IMR-90 (cell line): Measurements from ENCODE around the gene RAPGEF1. TPM values are rescaled to one million over a fixed set of nuclear protein-coding genes. Genes with fewer than 3 reads are reported as not detected.
A peak's percentile ranks its signal among the peaks of the same experiment; 100 is the strongest.

Experiments
- ATAC-seq: fragments of 200-7000 bp; cut with Tn5 transposase; 2 replicates; pipeline ENCODE4 v1.9.1; 2020; ENCODE audit warnings: low read depth, mild to moderate bottlenecking, moderate library complexity
- BruUV-seq: library from RNA; stranded (reverse); fragments of 400-500 nt; replicated peaks from 2 replicates; lab custom pipeline; 2021; lab: Mats Ljungman, UMichigan
- CTCF ChIA-PET: fragments of 300-600 bp; formaldehyde crosslinking; extraction: SDS; loops from one replicate; lab custom pipeline; 2021; ENCODE audit warnings: antibody characterized with exemption; lab: Yijun Ruan, JAX
- POLR2A ChIA-PET: fragments of 300-600 bp; sonication (Branson Sonifier 250); formaldehyde crosslinking; loops from one replicate; lab custom pipeline; 2022; ENCODE audit warnings: antibody characterized with exemption; ENCODE audit not compliant: unreplicated experiment; lab: Charles Lee
- DNase-seq: peaks from one replicate; pipeline ENCODE4 v3.0.0; 2013
- H2AFZ ChIP-seq: replicated peaks from 2 replicates; pipeline ENCODE3; 2013; ENCODE audit warnings: low read length, mild to moderate bottlenecking; ENCODE audit not compliant: poor library complexity
- H2AK5ac ChIP-seq: 2 replicates; pipeline ENCODE4 v1.6.1; 2013; ENCODE audit warnings: low read depth, low read length, inconsistent platforms
- H2AK9ac ChIP-seq: replicated peaks from 2 replicates; pipeline ENCODE3; 2013; ENCODE audit warnings: mild to moderate bottlenecking, low read depth, low read length, moderate library complexity; ENCODE audit not compliant: poor library complexity
- H2BK120ac ChIP-seq: 2 replicates; pipeline ENCODE4 v1.6.1; 2013; ENCODE audit warnings: low read depth, low read length, inconsistent platforms
- H2BK15ac ChIP-seq: 3 replicates; pipeline ENCODE4 v1.6.1; 2013; ENCODE audit warnings: low read depth, low read length, inconsistent platforms
- H2BK20ac ChIP-seq: 2 replicates; pipeline ENCODE4 v1.6.1; 2013; ENCODE audit warnings: low read depth, mild to moderate bottlenecking, inconsistent platforms, low read length, moderate library complexity
- H2BK5ac ChIP-seq: 2 replicates; pipeline ENCODE4 v1.6.1; 2013; ENCODE audit warnings: mild to moderate bottlenecking, low read depth, low read length, inconsistent platforms; ENCODE audit not compliant: poor library complexity, severe bottlenecking
- H3K14ac ChIP-seq: replicated peaks from 2 replicates; pipeline ENCODE4 v1.6.1; 2013; ENCODE audit warnings: low read depth, low read length, inconsistent platforms
- H3K18ac ChIP-seq: 2 replicates; pipeline ENCODE4 v1.6.1; 2013; ENCODE audit warnings: low read depth, low read length, control low read depth
- H3K23ac ChIP-seq: 2 replicates; pipeline ENCODE4 v1.6.1; 2013; ENCODE audit warnings: low read depth, low read length, inconsistent platforms
- H3K27ac ChIP-seq: 2 replicates; pipeline ENCODE4 v1.5.1; 2013; ENCODE audit warnings: mild to moderate bottlenecking, control low read depth, low read length; ENCODE audit not compliant: insufficient read depth
- H3K27me3 ChIP-seq: 2 replicates; pipeline ENCODE4 v1.6.1; 2013; ENCODE audit warnings: low read length; ENCODE audit not compliant: control insufficient read depth, insufficient read depth
- H3K36me3 ChIP-seq: 2 replicates; pipeline ENCODE4 v1.6.1; 2013; ENCODE audit warnings: low read length, mixed read lengths; ENCODE audit not compliant: control insufficient read depth, insufficient read depth
- H3K4ac ChIP-seq: 2 replicates; pipeline ENCODE4 v1.6.1; 2013; ENCODE audit warnings: low read depth, low read length, inconsistent platforms
- H3K4me1 ChIP-seq: 2 replicates; pipeline ENCODE4 v1.6.1; 2013; ENCODE audit warnings: low read length, mixed read lengths; ENCODE audit not compliant: control insufficient read depth, insufficient read depth
- H3K4me2 ChIP-seq: 2 replicates; pipeline ENCODE4 v1.6.1; 2013; ENCODE audit warnings: low read depth, mild to moderate bottlenecking, control low read depth, low read length, moderate library complexity
- H3K4me3 ChIP-seq: 2 replicates; pipeline ENCODE4 v1.5.1; 2013; ENCODE audit warnings: low read depth, mild to moderate bottlenecking, control low read depth, low read length, moderate library complexity; ENCODE audit not compliant: insufficient read depth
- H3K56ac ChIP-seq: 2 replicates; pipeline ENCODE4 v1.6.1; 2013; ENCODE audit warnings: low read length, inconsistent platforms; ENCODE audit not compliant: insufficient read depth; ENCODE audit errors: extremely low read depth
- H3K79me1 ChIP-seq, 2 experiments: 2 replicates each; pipeline ENCODE4 v1.6.1; 2013; ENCODE audit warnings: low read length in 2 of 2, inconsistent platforms in 1 of 2, low read depth in 1 of 2
- H3K9ac ChIP-seq: 2 replicates; pipeline ENCODE4 v1.6.1; 2013; ENCODE audit warnings: low read depth, low read length, control low read depth
- H3K9me1 ChIP-seq: 2 replicates; pipeline ENCODE4 v1.6.1; 2013; ENCODE audit warnings: low read length, inconsistent platforms; ENCODE audit not compliant: insufficient read depth
- H3K9me3 ChIP-seq: 2 replicates; pipeline ENCODE4 v1.6.1; 2013; ENCODE audit warnings: low read length; ENCODE audit not compliant: control insufficient read depth, insufficient read depth
- H4K20me1 ChIP-seq: 2 replicates; pipeline ENCODE4 v1.6.1; 2013; ENCODE audit warnings: low read length, inconsistent platforms; ENCODE audit not compliant: insufficient read depth
- H4K5ac ChIP-seq: 2 replicates; pipeline ENCODE4 v1.6.1; 2013; ENCODE audit warnings: mild to moderate bottlenecking, low read depth, low read length, control low read depth
- H4K8ac ChIP-seq, 2 experiments: 2 replicates each; pipeline ENCODE4 v1.6.1; 2013; ENCODE audit warnings: low read depth in 2 of 2, low read length in 2 of 2, control low read depth in 1 of 2, inconsistent platforms in 1 of 2
- H4K91ac ChIP-seq: 2 replicates; pipeline ENCODE4 v1.6.1; 2013; ENCODE audit warnings: low read depth, low read length, inconsistent platforms; ENCODE audit not compliant: insufficient read depth
- BHLHE40 ChIP-seq: fragments of 150-350 bp; IDR thresholded peaks from 2 replicates; pipeline ENCODE4 v1.6.1; 2016; ENCODE audit warnings: mild to moderate bottlenecking, low read depth, low read length
- CHD1 ChIP-seq: IDR thresholded peaks from 2 replicates; pipeline ENCODE4 v1.6.1; 2012; ENCODE audit warnings: low read depth, low read length, improper control_type of control experiment
- CTCF ChIP-seq: conservative IDR thresholded peaks from 2 replicates; pipeline ENCODE4 v1.5.1; 2012; ENCODE audit warnings: mild to moderate bottlenecking, low read depth, low read length, improper control_type of control experiment
- ELK1 ChIP-seq: fragments of 150-350 bp; IDR thresholded peaks from 2 replicates; pipeline ENCODE4 v1.6.1; 2016; ENCODE audit warnings: low read depth, mild to moderate bottlenecking, low read length, moderate library complexity, borderline replicate concordance
- MAFK ChIP-seq: IDR thresholded peaks from 2 replicates; pipeline ENCODE4 v1.6.1; 2012; ENCODE audit warnings: low read depth, low read length, improper control_type of control experiment
- MAZ ChIP-seq: IDR thresholded peaks from 2 replicates; pipeline ENCODE4 v1.6.1; 2012; ENCODE audit warnings: low read depth, mild to moderate bottlenecking, low read length, improper control_type of control experiment, moderate library complexity, borderline replicate concordance
- NFE2L2 ChIP-seq: fragments of 150-350 bp; IDR thresholded peaks from 2 replicates; pipeline ENCODE4 v1.6.1; 2016; ENCODE audit warnings: low read depth, mild to moderate bottlenecking, low read length
- POLR2A ChIP-seq: IDR thresholded peaks from 2 replicates; pipeline ENCODE4 v1.6.1; 2012; ENCODE audit warnings: mild to moderate bottlenecking, low read depth, low read length
- RAD21 ChIP-seq: IDR thresholded peaks from 2 replicates; pipeline ENCODE4 v1.6.1; 2012; ENCODE audit warnings: low read length, improper control_type of control experiment
- RCOR1 ChIP-seq: IDR thresholded peaks from 2 replicates; pipeline ENCODE4 v1.6.1; 2012; ENCODE audit warnings: mild to moderate bottlenecking, low read length, improper control_type of control experiment; ENCODE audit not compliant: insufficient replicate concordance
- RFX5 ChIP-seq: IDR thresholded peaks from 2 replicates; pipeline ENCODE4 v1.8.0; 2012; ENCODE audit warnings: low read depth, mild to moderate bottlenecking, low read length, moderate library complexity
- USF2 ChIP-seq: fragments of 150-350 bp; IDR thresholded peaks from 2 replicates; pipeline ENCODE4 v1.6.1; 2017; ENCODE audit warnings: mild to moderate bottlenecking, antibody characterized with exemption, low read length, low read depth
- WGBS, 2 experiments: methylation state at CpG; one replicate each; pipeline versions ENCODE4 v1.1.5 to v1.1.7; 2013; ENCODE audit warnings: missing lambda C conversion rate in 2 of 2; ENCODE audit not compliant: insufficient read length in 1 of 2; ENCODE audit errors: extremely low coverage in 2 of 2; 5-methylcytosine and 5-hydroxymethylcytosine counted together
- dilution Hi-C: fragments of 300-500 bp; cut with HindIII; formaldehyde crosslinking; loops from one replicate; pipeline ENCODE4 v1.14.3; 2018; ENCODE audit warnings: low sequenced_read_pairs; ENCODE audit not compliant: unreplicated experiment
- in situ Hi-C: fragments of 300-500 bp; cut with MboI; formaldehyde crosslinking; loops from 3 replicates; pipeline ENCODE4 v1.14.3; 2019; ENCODE audit warnings: low sequenced_read_pairs, inconsistent platforms, mixed read lengths
- intact Hi-C: fragments of 100-400 bp; cut with micrococcal nuclease; formaldehyde crosslinking; loops from 2 replicates; pipeline ENCODE4 v1.10.0; 2022
- polyA plus RNA-seq, 3 experiments: library from polyadenylated mRNA; depleted of rRNA; stranded (reverse); fragments of >200 nt; gene quantifications; 2 replicates each; pipeline ENCODE4 v1.2.3, GENCODE V29; 2012; ENCODE audit warnings: low replicate concordance in 1 of 3
- total RNA-seq: library from RNA; depleted of rRNA; stranded (reverse); fragments of >200 nt; gene quantifications from 2 replicates; pipeline ENCODE4 v1.2.3, GENCODE V29; 2012

RAPGEF1 gene
- total and polyA plus RNA-seq, 2 of the 4 experiments (the other 2 are of a cell fraction): 13.1 to 22.3 TPM

- ATAC-seq (no peak), DNase-seq (no peak)
- Histone ChIP-seq H3K14ac (no peak overlapping the region), H3K79me1 (no peaks in the 10 kb centered on the region), H3K56ac (no peak overlapping the region), H2BK20ac (no peak overlapping the region), H3K9me3 (no peaks in the 10 kb centered on the region), H4K91ac (no peak overlapping the region), H3K9ac (no peak overlapping the region), H2BK5ac (no peak overlapping the region), H2AK9ac (peak overlapping the region; percentile 42), H4K20me1 (no peaks in the 10 kb centered on the region), H3K23ac (no peak overlapping the region), H3K4me3 (no peak overlapping the region), H4K5ac (no peak overlapping the region), H2BK120ac (no peak overlapping the region), H3K36me3 (peaks cover 57% of the 10 kb centered on the region), H3K27me3 (no peaks in the 10 kb centered on the region), H3K9me1 (no peaks in the 10 kb centered on the region), H3K18ac (no peak overlapping the region), H3K4me2 (no peak overlapping the region), H3K27ac (no peak overlapping the region), H3K4me1 (no peaks in the 10 kb centered on the region), H2AFZ (no peak overlapping the region), H2AK5ac (no peak overlapping the region), H3K4ac (no peak overlapping the region), H2BK15ac (no peak overlapping the region), H4K8ac (no peak overlapping the region)
- ChIA-PET CTCF (no interaction called here), POLR2A (no interaction called here)
- BruUV-seq: no TSS peak
- WGBS, 2 experiments: 100% methylated on average over 4 of the region's 9 CpGs; no CpG with 5 or more reads in 1 of the 2 experiments
- intact Hi-C loops: no loop called here
- in situ Hi-C loops: loop anchor here (25.0 kb wide), 1 partner anchor 682 kb away; no protein-coding TSS in a partner anchor
- TF ChIP-seq NFE2L2 (no peak), ELK1 (no peak), MAFK (no peak), BHLHE40 (no peak), USF2 (no peak), RAD21 (no peak), CTCF (no peak), RCOR1 (no peak), MAZ (no peak), CHD1 (no peak), RFX5 (no peak), POLR2A (no peak)
- dilution Hi-C loops: no loop called here
These were observed 159.5 kb downstream of the RAPGEF1 start for GRCh38 chr9:131580358-131580757.
